Endothelial cell of umbilical vein (primary cell): ENCODE measurements around the gene PEBP1. TPM values are rescaled to one million over a fixed set of nuclear protein-coding genes. Genes with fewer than 3 reads are reported as not detected.
A peak's percentile ranks its signal among the peaks of the same experiment; 100 is the strongest.

Experiments
- BruUV-seq: library from RNA; stranded (reverse); fragments of 400-500 nt; replicated peaks from 2 replicates; lab custom pipeline; 2021; lab: Mats Ljungman, UMichigan
- CTCF ChIA-PET: fragments of 300-600, 350-600 bp; sonication (Branson Sonifier 250); formaldehyde crosslinking; loops from one replicate; lab custom pipeline; 2021; ENCODE audit warnings: antibody characterized with exemption, inconsistent platforms; lab: Charles Lee
- POLR2A ChIA-PET: fragments of 300-600, 350-600 bp; sonication (Branson Sonifier 250); formaldehyde crosslinking; loops from one replicate; lab custom pipeline; 2021; ENCODE audit warnings: antibody characterized with exemption, inconsistent platforms; lab: Charles Lee
- DNase-seq: peaks from one replicate; pipeline ENCODE4 v3.0.0-alpha.2; 2011; ENCODE audit warnings: low read depth, low spot score
- FAIRE-seq: peaks from 2 replicates; lab custom pipeline; 2011; peaks lifted over from hg19 to GRCh38; lab: Jason Lieb, UNC
- H2AFZ ChIP-seq: 2 replicates; pipeline ENCODE4 v1.6.0; 2012; ENCODE audit warnings: low read depth, low read length, control low read depth, inconsistent platforms
- H3K27ac ChIP-seq: 2 replicates; pipeline ENCODE4 v1.5.1; 2011; ENCODE audit warnings: low read depth, mild to moderate bottlenecking, control low read depth, low read length, moderate library complexity; ENCODE audit not compliant: insufficient read depth
- H3K27me3 ChIP-seq, 2 experiments: 2 replicates each; pipeline versions ENCODE4 v1.6.0 to v1.6.1; 2011; ENCODE audit warnings: low read length in 2 of 2, mixed read lengths in 1 of 2; ENCODE audit not compliant: control insufficient read depth in 2 of 2, insufficient read depth in 2 of 2
- H3K36me3 ChIP-seq, 2 experiments: 2 replicates in 1 of 2; 3 replicates in 1 of 2; pipeline ENCODE4 v1.5.1; 2011; ENCODE audit warnings: low read length in 2 of 2, mild to moderate bottlenecking in 1 of 2, moderate library complexity in 1 of 2; ENCODE audit not compliant: control insufficient read depth in 2 of 2, insufficient read depth in 2 of 2; ENCODE audit errors: extremely low read depth in 1 of 2
- H3K4me1 ChIP-seq: 3 replicates; pipeline ENCODE4 v1.5.1; 2011; ENCODE audit warnings: mild to moderate bottlenecking, low read length; ENCODE audit not compliant: control insufficient read depth, insufficient read depth; ENCODE audit errors: extremely low read depth
- H3K4me2 ChIP-seq: 2 replicates; pipeline ENCODE4 v1.6.1; 2011; ENCODE audit warnings: low read length, control low read depth, mixed read lengths; ENCODE audit not compliant: insufficient read depth
- H3K4me3 ChIP-seq, 3 experiments: fragments of 200-600 bp in 1 of 3; sonication (generic), shearing (Covaris generic) in 1 of 3; replicated peaks in 1 of 3; 2 replicates each; pipeline ENCODE4 v1.5.1; 2011 to 2016; ENCODE audit warnings: control low read depth in 3 of 3, low read length in 3 of 3, mild to moderate bottlenecking in 2 of 3, inconsistent platforms in 1 of 3, low read depth in 1 of 3, moderate library complexity in 1 of 3; ENCODE audit not compliant: insufficient read depth in 1 of 3
- H3K79me2 ChIP-seq: 2 replicates; pipeline ENCODE4 v1.6.0; 2012; ENCODE audit warnings: low read length, inconsistent platforms; ENCODE audit not compliant: control insufficient read depth, insufficient read depth
- H3K9ac ChIP-seq: replicated peaks from 2 replicates; pipeline ENCODE3; 2011; ENCODE audit warnings: low read length, control low read depth; ENCODE audit not compliant: insufficient read depth; ENCODE audit errors: extremely low read depth
- H3K9me1 ChIP-seq: replicated peaks from 3 replicates; pipeline ENCODE4 v1.6.0; 2011; ENCODE audit warnings: mild to moderate bottlenecking, low read length; ENCODE audit not compliant: control insufficient read depth, insufficient read depth; ENCODE audit errors: extremely low read depth
- H3K9me3 ChIP-seq: replicated peaks from 2 replicates; pipeline ENCODE4 v1.5.1; 2012; ENCODE audit warnings: low read length, inconsistent platforms; ENCODE audit not compliant: control insufficient read depth, insufficient read depth
- H4K20me1 ChIP-seq: replicated peaks from 2 replicates; pipeline ENCODE3; 2011; ENCODE audit warnings: mild to moderate bottlenecking, low read length; ENCODE audit not compliant: control insufficient read depth, insufficient read depth; ENCODE audit errors: extremely low read depth
- CTCF ChIP-seq, 2 donors: IDR thresholded peaks; 1 replicate in 1 of 2; 2 replicates in 1 of 2; pipeline ENCODE4 v1.5.1; 2011; ENCODE audit warnings: low read length in 2 of 2, mild to moderate bottlenecking in 2 of 2, moderate library complexity in 2 of 2, control low read depth in 1 of 2, inconsistent platforms in 1 of 2, low read depth in 1 of 2; ENCODE audit not compliant: insufficient read depth in 1 of 2; ENCODE audit errors: extremely low read depth in 1 of 2
- FOS ChIP-seq: IDR thresholded peaks from 2 replicates; pipeline ENCODE4 v1.6.1; 2011; ENCODE audit warnings: mild to moderate bottlenecking, low read length, moderate library complexity, borderline replicate concordance; ENCODE audit not compliant: insufficient read depth
- JUN ChIP-seq: IDR thresholded peaks from 2 replicates; pipeline ENCODE4 v1.6.1; 2011; ENCODE audit warnings: borderline replicate concordance, low read depth; ENCODE audit not compliant: insufficient read length, insufficient read depth
- MAX ChIP-seq: IDR thresholded peaks from 2 replicates; pipeline ENCODE4 v1.6.1; 2011; ENCODE audit not compliant: insufficient read depth, insufficient read length
- MYC ChIP-seq: IDR thresholded peaks from one replicate; pipeline ENCODE4 v1.6.1; 2011; ENCODE audit warnings: mild to moderate bottlenecking, low read depth, low read length
- POLR2A ChIP-seq: IDR thresholded peaks from 2 replicates; pipeline ENCODE4 v1.6.1; 2012; ENCODE audit warnings: low read depth, mild to moderate bottlenecking, control low read depth, low read length
- dilution Hi-C: fragments of 300-500 bp; cut with MboI; formaldehyde crosslinking; loops from one replicate; pipeline ENCODE4 v1.15.0; 2019; ENCODE audit warnings: low sequenced_read_pairs; ENCODE audit not compliant: extremely low pct_ligation_motif_present
- intact Hi-C: fragments of 100-400 bp; cut with micrococcal nuclease; formaldehyde crosslinking; loops from one replicate; pipeline ENCODE4 v1.10.0; 2022
- polyA plus RNA-seq, 4 experiments: library from polyadenylated mRNA; depleted of rRNA in 3 of 4; stranded (reverse) in 3 of 4; unstranded in 1 of 4; fragments of >200 nt; gene quantifications; 2 replicates each; pipeline versions ENCODE4 v1.2.1 to v1.2.3, GENCODE V29; 2011 to 2012; ENCODE audit warnings: missing spikeins in 1 of 4
- total RNA-seq: library from RNA; stranded (reverse); gene quantifications from 2 replicates; pipeline ENCODE4 v1.2.3, GENCODE V29; 2021

Gene PEBP1
- total and polyA plus RNA-seq, 2 donors (not counting 3 experiments of a cell fraction or from before 2014, with no cell fraction given) = 185 to 261 TPM

- no peaks in the 10 kb centered on the region for H4K20me1 ChIP-seq
- no peaks in the 10 kb centered on the region for H3K9me3 ChIP-seq
- H3K27ac ChIP-seq = peak overlapping the region; percentile 12
- intact Hi-C loops = loop anchor here (2.0 to 5.0 kb wide), 2 partner anchors 62 to 79 kb away; no protein-coding TSS in a partner anchor
- ChIA-PET CTCF (interaction anchor here (0.6 to 8.2 kb wide), 18 partner anchors 8 to 310 kb away, joined by 3 to 262 read pairs (median 4); partner anchors contain the start of genes PEBP1, SUDS3 and TAOK3), POLR2A (interaction anchor here (1.2 kb wide), 1 partner anchor 189 kb away, joined by 4 read pairs; the partner anchor contains the start of gene TAOK3)
- no peak overlapping the region for H3K4me3 ChIP-seq
- peak overlapping the region; percentile 28 for H3K4me2 ChIP-seq
- no peaks in the 10 kb centered on the region for H3K27me3 ChIP-seq
- peaks cover 27% of the 10 kb centered on the region for H3K4me1 ChIP-seq
- no peaks in the 10 kb centered on the region for H3K79me2 ChIP-seq
- TF ChIP-seq MYC = no peak
- no peak for TF ChIP-seq CTCF (IDR thresholded peaks at IDR 0.05; ENCODE audit: extremely low read depth in 1 of 2, insufficient read depth in 1 of 2, low read depth in 1 of 2, low read length in 2 of 2)
- no peak for TF ChIP-seq FOS
- TF ChIP-seq JUN = no peak
- dilution Hi-C loops = no loop called here
- FAIRE-seq = no peak
- H2AFZ ChIP-seq = no peak overlapping the region
- peaks cover 0 to 2% of the 10 kb centered on the region in 2 experiments for H3K36me3 ChIP-seq
- no peak for DNase-seq
- no TSS peak for BruUV-seq
- no peaks in the 10 kb centered on the region for H3K9me1 ChIP-seq
- H3K9ac ChIP-seq = no peak overlapping the region
Measured at GRCh38 chr12:118183155-118183554, 47.2 kb downstream of the PEBP1 start.

- no peaks in the 10 kb centered on the region for H4K20me1 ChIP-seq
- no peaks in the 10 kb centered on the region for H3K9me1 ChIP-seq
- no peak overlapping the region for H3K9ac ChIP-seq
- no TSS peak for BruUV-seq
- peak overlapping the region; percentile 25 for H3K27ac ChIP-seq
- POLR2A ChIA-PET = interaction anchor here (0.6 to 1.2 kb wide), 2 partner anchors 19 to 189 kb away, joined by 4 read pairs; partner anchors contain the start of gene TAOK3
- TF ChIP-seq MYC (no peak), JUN (peak; percentile 17), MAX (no peak), POLR2A (no peak)
- no peak overlapping the region for H2AFZ ChIP-seq
- CTCF ChIA-PET = interaction anchor here (0.9 to 8.2 kb wide), 13 partner anchors 8 to 218 kb away, joined by 3 to 262 read pairs (median 4); partner anchors contain the start of genes SUDS3 and TAOK3
- no peak overlapping the region for H3K4me3 ChIP-seq
- peak overlapping the region; percentile 74 for H3K4me2 ChIP-seq
- intact Hi-C loops = loop anchor here (2.0 to 5.0 kb wide), 2 partner anchors 63 to 79 kb away; no protein-coding TSS in a partner anchor
- dilution Hi-C loops = no loop called here
- no peaks in the 10 kb centered on the region for H3K27me3 ChIP-seq
- no peaks in the 10 kb centered on the region for H3K9me3 ChIP-seq
- FAIRE-seq (peak; percentile 54), DNase-seq (peak; percentile 63)
- no peaks in the 10 kb centered on the region for H3K79me2 ChIP-seq
- peaks cover 0 to 2% of the 10 kb centered on the region in 2 experiments for H3K36me3 ChIP-seq
- peaks cover 33% of the 10 kb centered on the region for H3K4me1 ChIP-seq
Measured at GRCh38 chr12:118183711-118184110, 47.8 kb downstream of the PEBP1 start.
